DOHH2 (cell line): Measurements from ENCODE around the gene PDE4D.

Experiments
- CTCF ChIP-seq: fragments of 200-600 bp; sonication (generic); IDR thresholded peaks from one replicate; pipeline ENCODE4 v1.5.1; 2014; ENCODE audit warnings: antibody characterized with exemption, mild to moderate bottlenecking, low read depth, low read length; ENCODE audit not compliant: poor library complexity, severe bottlenecking
- EZH2phosphoT487 ChIP-seq: fragments of 200-600 bp; sonication (generic); IDR thresholded peaks from 2 replicates; pipeline ENCODE4 v1.6.1; 2017; ENCODE audit warnings: borderline replicate concordance, mild to moderate bottlenecking, antibody characterized with exemption, low read length, moderate library complexity, mixed read lengths

GRCh38 chr5:59698207-59699178 lies 195.0 kb downstream of the PDE4D start:
- TF ChIP-seq CTCF (no peak), EZH2phosphoT487 (no peak)
